Brain microvascular endothelial cell (primary cell): ENCODE measurements around the gene KIF1A.

Experiments used
- DNase-seq: peaks from one replicate; pipeline ENCODE4 v3.0.0-alpha.2; 2020
- H3K27ac ChIP-seq: fragments of 250-450 bp; sonication (Bioruptor Pico); 2 replicates; pipeline ENCODE4 v1.5.1; 2020; ENCODE audit warnings: mild to moderate bottlenecking, moderate library complexity
- H3K27me3 ChIP-seq: fragments of 250-450 bp; sonication (Bioruptor Pico); replicated peaks from 2 replicates; pipeline ENCODE4 v1.5.1; 2020; ENCODE audit warnings: mild to moderate bottlenecking
- H3K36me3 ChIP-seq: fragments of 250-450 bp; sonication (Bioruptor Pico); replicated peaks from 2 replicates; pipeline ENCODE4 v1.5.1; 2020; ENCODE audit warnings: mild to moderate bottlenecking
- H3K4me3 ChIP-seq: 2 replicates; pipeline ENCODE4 v1.5.1; 2011; ENCODE audit warnings: low read depth, mild to moderate bottlenecking, control low read depth, low read length, moderate library complexity
- CTCF ChIP-seq: IDR thresholded peaks from 2 replicates; pipeline ENCODE4 v1.5.1; 2011; ENCODE audit warnings: low read depth, mild to moderate bottlenecking, moderate library complexity, low read length, control low read depth, inconsistent platforms; ENCODE audit errors: missing control alignments
- in situ Hi-C: cut with HindIII; loops from 2 replicates; pipeline ENCODE4 v1.10.0; 2017; ENCODE audit warnings: low sequenced_read_pairs, low pct_ligation_motif_present

The KIF1A gene

GRCh38 chr2:240728827-240729226 lies 91.2 kb downstream of the KIF1A start:
- Histone ChIP-seq H3K27me3 (no peaks in the 10 kb centered on the region), H3K4me3 (no peak overlapping the region), H3K27ac (no peak overlapping the region), H3K36me3 (no peaks in the 10 kb centered on the region)
- no peak for DNase-seq
- in situ Hi-C loops: no loop called here
- no peak for TF ChIP-seq CTCF

- Histone ChIP-seq H3K36me3 (no peaks in the 10 kb centered on the region), H3K27me3 (no peaks in the 10 kb centered on the region), H3K4me3 (no peak overlapping the region), H3K27ac (no peak overlapping the region)
- in situ Hi-C loops: no loop called here
- TF ChIP-seq CTCF: no peak
- DNase-seq: no peak
Observed at GRCh38 chr2:240728361-240728760, 91.7 kb downstream of the KIF1A start.

GRCh38 chr2:240727913-240728312 lies 92.1 kb downstream of the KIF1A start:
- Histone ChIP-seq H3K36me3 (no peaks in the 10 kb centered on the region), H3K4me3 (no peak overlapping the region), H3K27ac (no peak overlapping the region), H3K27me3 (no peaks in the 10 kb centered on the region)
- no peak for DNase-seq
- in situ Hi-C loops: no loop called here
- TF ChIP-seq CTCF: no peak

GRCh38 chr2:240727439-240727838 lies 92.6 kb downstream of the KIF1A start:
- Histone ChIP-seq H3K27me3 (no peaks in the 10 kb centered on the region), H3K27ac (no peak overlapping the region), H3K36me3 (no peaks in the 10 kb centered on the region), H3K4me3 (no peak overlapping the region)
- no peak for TF ChIP-seq CTCF
- in situ Hi-C loops: no loop called here
- no peak for DNase-seq

GRCh38 chr2:240726876-240727275 lies 93.1 kb downstream of the KIF1A start:
- DNase-seq: no peak
- no peak overlapping the region for H3K27ac ChIP-seq
- no peaks in the 10 kb centered on the region for H3K27me3 ChIP-seq
- H3K36me3 ChIP-seq: no peaks in the 10 kb centered on the region
- no peak for TF ChIP-seq CTCF
- H3K4me3 ChIP-seq: no peak overlapping the region
- in situ Hi-C loops: no loop called here

GRCh38 chr2:240725671-240726070 lies 94.3 kb downstream of the KIF1A start:
- no peaks in the 10 kb centered on the region for H3K36me3 ChIP-seq
- no peak for TF ChIP-seq CTCF
- no peaks in the 10 kb centered on the region for H3K27me3 ChIP-seq
- no peak overlapping the region for H3K4me3 ChIP-seq
- DNase-seq: no peak
- H3K27ac ChIP-seq: no peak overlapping the region
- in situ Hi-C loops: no loop called here
